Cerebellar cortex (tissue), 1 donor: ENCODE data around the gene COL10A1.
A peak's percentile ranks its signal among the peaks of the same experiment; 100 is the strongest.
"Not testable (repeated sequence)": the region's sequence is repeated elsewhere in the genome, so short reads cannot be mapped to it uniquely, and the experiment has no call there.

ENCODE experiments used
- DNase-seq: peaks from one replicate; pipeline ENCODE4 v3.0.0-alpha.2; 2015; ENCODE audit warnings: low spot score

Gene COL10A1

GRCh38 chr6:116120430-116120829, 5.5 kb downstream of the COL10A1 start:
- no peak for DNase-seq

- no peak for DNase-seq
Observed at GRCh38 chr6:116118608-116119007, 7.3 kb downstream of the COL10A1 start.

DNA sequence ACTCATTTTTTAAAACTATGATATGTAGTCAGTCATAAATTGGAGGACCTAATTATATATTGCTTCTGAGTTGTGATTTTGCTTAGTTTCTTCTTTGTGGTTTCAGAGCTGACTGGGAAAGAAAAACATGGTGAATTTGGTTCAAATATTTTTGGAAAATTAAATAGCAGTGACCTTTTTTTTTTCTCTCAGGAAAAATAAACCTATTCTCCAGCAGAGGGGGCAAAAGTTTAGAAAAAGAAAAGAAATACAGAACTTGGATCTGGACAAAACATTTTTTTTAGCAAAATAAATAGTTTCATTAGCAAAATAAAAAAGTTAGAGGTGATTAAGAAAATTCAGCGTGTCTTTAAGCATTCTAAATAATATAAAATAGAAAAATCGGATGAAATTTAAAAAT, 10.2 kb downstream of the COL10A1 start:
- no peak for DNase-seq

GRCh38 chr6:116113386-116113785, 12.5 kb downstream of the COL10A1 start:
- no peak for DNase-seq

- DNase-seq, result peak; percentile 38
Observed at GRCh38 chr6:116111552-116112528, 14.1 kb downstream of the COL10A1 start.

- no peak for DNase-seq
Observed at GRCh38 chr6:116108836-116109235, 17.1 kb downstream of the COL10A1 start.

DNA sequence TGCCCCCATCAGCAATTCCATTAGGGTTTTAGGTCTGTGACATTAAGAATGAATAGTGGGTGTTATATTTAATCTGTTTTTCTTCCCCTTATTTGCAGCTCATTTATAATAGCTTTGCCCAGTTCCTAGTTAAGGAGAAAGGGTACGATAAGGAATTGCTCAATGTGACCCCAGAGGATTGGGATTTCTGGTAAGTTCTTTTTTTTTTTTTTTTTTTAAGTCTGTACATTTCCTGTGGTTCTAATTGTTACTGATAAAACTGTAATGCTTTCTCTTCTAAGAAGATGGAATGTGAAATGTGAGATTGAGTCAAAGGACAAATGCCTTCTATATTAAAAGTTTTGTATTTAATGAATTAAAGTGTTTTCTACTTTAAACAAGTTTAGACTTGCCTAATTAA, 19.8 kb downstream of the COL10A1 start:
- DNase-seq, result no peak

- DNase-seq, result no peak
Observed at GRCh38 chr6:116105247-116105646, 20.7 kb downstream of the COL10A1 start.

DNA sequence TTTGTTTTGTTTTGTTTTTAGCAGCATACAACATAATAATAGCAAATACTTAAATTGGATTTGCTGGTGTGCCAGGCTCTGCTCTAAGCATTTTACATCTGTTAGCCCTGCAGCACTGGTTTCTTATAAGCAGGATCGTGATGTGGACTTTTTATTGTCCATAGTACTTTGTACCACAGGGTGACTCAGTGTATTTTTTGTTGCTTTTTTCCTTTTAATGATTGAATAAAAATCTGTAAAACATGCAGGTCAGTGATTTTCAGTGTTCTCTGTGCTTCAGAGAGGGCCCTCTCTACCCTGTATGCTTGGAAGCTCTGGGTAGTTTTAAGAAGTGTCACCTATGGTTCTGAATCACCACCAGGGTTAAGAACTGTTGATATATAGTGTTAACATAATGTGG, 21.3 kb downstream of the COL10A1 start:
- DNase-seq, result no peak

- no peak for DNase-seq
Observed at GRCh38 chr6:116102873-116103272, 23.1 kb downstream of the COL10A1 start.

- no peak for DNase-seq
Observed at GRCh38 chr6:116101790-116102189, 24.1 kb downstream of the COL10A1 start.

DNA sequence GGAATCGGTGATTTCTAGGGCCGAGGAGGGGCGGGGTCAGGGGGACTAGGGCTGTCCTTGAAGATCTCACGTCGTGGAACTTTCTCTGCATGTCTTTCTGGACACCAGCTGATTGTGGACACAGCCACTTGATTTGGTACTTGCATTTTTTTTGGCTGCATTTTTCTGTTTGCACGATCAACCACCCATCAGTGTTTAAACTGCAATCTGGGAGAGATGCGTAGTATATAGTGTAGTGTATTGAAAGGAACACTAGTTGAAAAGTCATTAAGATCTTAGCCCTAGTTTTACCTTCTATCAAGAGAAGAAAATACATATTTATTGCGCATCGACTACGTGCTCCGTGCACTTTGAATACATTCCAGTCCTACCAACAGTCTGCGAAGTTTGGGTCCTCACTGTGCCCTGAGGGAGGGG, 24.6 kb downstream of the COL10A1 start:
- DNase-seq, result peak; percentile 81

- peak; percentile 77 for DNase-seq
Observed at GRCh38 chr6:116100419-116101301, 25.3 kb downstream of the COL10A1 start, which contains the start of gene NT5DC1. Gene NT5DC1 (plus strand): TSS chr6:116100853. CDS start chr6:116100931, 78 bp downstream.

- no peak for DNase-seq
Observed at GRCh38 chr6:116099036-116099435, 26.9 kb downstream of the COL10A1 start.

DNA sequence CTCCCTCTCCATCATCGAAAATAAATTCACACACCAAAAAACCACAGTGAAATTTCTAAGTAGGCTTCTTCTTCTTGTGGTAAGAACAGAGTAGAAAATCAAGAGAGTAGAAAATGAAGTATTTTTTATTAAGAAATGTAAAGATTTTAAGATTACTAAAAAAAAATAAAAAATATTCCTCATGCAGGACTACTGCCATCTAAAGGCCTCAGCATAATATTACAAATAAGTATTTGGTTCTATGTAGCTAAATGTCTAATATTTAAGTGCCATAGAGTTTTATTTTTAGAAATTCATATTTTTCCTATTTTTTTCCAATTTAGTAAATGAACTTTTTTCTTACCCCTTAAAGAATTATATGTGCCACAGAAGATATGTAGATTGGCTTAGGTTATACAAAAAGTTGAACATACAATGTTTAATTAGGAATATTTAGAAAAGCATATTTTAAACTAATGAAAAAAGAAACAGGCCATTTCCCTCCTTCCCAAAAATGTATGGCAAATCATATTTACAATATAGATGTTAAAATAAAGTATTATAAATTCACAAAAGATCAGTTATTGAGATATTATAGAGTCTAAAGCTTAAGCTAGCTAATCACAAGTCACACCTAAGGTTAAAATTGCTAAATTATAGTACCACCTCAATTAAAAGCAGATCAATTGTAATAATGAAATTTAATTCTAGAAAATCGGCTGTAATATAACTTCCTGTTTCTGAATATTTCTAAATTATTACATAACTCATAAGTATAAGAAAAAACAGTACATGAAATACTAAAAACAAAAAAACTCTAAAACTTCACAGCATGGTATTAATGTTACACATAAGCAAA, 28.7 kb downstream of the COL10A1 start:
- no peak for DNase-seq

DNA sequence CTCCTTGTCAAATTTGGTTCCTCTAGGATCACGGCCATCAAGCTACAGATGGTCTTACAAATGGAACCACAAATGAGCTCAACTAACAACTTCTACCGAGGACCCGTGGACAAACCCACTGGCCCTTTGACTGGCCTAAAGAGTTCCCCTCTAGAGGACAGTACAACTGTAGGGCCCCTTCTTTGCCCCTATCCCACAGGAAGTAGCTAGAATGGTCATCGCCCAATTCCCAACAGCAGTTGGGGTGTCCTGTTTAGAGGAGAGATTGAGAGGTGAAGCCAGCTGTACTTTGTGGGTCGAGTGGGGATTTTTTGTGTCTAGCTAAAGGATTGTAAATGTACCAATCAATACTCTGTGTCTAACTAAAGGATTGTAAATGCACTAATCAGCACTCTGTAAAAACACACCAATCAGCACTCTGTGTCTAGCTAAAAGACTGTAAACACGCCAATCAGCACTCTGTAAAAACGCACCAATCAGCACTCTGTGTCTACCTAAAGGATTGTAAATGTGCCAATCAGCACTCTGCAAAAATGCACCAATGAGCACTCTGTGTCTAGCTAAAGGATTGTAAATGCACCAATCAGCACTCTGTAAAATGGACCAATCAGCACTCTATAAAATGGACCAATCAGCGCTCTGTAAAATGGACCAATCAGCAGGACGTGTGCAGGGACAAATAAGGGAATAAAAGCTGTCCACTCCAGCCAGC, 29.7 kb downstream of the COL10A1 start:
- not testable (repeated sequence) for DNase-seq

DNA sequence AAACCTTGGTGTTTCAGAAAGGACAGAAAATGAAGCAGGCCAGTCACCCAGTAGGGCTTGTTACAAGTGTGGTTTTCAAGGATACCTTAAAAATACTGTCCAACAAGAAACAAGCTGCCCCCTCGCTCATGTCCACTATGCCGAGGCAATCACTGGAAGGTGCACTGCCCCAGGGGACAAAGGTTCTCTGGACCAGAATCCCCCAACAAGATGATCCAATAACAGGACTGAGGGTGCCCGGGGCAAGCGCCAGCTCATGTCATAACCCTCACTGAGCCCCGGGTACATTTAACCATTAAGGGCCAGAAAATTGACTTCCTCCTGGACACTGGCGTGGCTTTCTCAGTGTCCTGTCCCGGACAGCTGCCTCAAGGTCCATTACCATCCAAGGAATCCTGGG, 31.9 kb downstream of the COL10A1 start:
- DNase-seq, result no peak

DNA sequence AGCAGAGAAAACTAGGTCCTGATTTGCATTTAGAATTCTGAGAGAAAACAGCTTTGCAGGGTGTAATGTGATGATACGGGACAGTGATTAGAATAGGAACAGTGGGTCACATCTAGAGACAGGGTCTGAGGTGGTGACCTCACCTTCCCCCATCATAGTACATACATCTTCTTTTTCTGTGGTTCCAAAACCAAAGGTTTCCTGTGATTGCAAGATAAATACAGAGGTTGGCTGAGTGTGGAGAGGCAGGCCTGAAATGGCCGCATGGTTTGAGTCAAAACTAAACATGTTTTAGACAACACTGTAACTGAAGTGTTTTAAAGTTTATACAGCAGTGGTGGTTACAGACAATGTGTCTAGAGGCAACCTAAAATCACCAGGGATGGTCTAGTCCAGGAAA, 35.7 kb downstream of the COL10A1 start:
- DNase-seq, result no peak

GRCh38 chr6:116088946-116089345, 37.0 kb downstream of the COL10A1 start:
- DNase-seq, result no peak

DNA sequence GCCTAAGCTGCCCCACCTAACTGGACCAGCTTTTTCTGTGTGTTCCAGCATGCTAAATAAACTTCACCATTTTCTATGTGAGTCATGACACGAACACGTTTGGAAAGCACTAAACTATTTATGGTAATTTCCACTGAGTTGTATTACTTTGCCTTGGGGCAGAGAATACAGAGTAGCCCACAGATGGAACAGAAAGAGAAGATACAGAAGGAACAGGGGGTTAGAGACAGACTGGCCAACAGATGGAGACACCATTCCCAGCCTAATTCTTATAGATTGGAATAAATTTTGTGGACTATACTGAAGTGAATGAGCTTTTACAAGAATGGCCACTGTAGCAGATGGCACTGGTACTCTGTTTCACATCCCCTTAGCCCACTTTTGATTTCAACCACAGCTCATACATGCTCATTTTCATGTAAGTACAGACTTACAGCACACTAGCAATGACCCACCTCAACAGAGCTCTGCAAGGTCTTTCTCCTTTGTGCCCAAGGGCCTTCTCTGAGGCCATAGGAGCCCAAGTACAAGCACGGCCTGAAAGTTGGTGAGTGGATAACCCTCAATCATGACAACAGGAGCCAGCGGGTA, 38.4 kb downstream of the COL10A1 start:
- no peak for DNase-seq

- DNase-seq, result no peak
Observed at GRCh38 chr6:116084284-116084683, 41.6 kb downstream of the COL10A1 start.
